NCI-H2227 (cell line): Measurements from ENCODE around the gene FAM216A.
"Not testable (repeated sequence)": the region's sequence is repeated elsewhere in the genome, so short reads cannot be mapped to it uniquely, and the experiment has no call there.

Source experiments
- DNase-seq: peaks from one replicate; lab custom pipeline; 2025; ENCODE audit not compliant: unreplicated experiment; lab: John Stamatoyannopoulos, UW

Gene FAM216A

DNA sequence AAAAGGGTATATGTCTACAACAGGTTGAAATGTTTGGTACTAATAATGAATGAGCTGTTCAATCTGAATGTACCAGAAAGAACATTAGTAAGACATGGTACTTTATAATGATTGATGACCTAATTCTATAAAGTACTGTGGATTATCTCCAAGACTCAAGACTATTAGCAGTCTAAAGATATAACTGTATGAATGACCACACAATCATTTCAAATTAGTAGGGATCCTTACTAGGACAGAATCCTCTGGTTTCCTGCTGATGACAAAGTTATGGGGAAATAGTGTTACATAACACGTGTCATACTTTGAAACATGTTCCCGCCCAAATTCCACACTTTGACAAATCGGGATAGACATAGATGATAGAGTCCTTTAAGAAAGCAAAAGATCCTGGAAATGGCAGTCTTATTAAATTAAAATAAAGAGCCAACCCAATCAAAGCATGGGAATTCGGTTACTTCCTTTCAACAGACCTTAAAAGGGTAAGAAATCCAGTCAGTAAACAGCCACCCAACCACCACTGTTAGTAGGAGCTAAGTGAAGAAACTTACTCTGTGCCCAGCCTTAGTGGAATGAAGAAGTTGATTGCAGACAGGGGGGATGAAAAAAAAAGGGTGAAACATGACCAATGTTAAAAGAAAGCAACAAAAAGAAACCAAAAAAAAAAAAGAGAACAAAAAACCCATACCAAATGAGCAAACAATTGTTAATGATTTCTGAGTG, 30.5 kb downstream of the FAM216A start:
- no peak for DNase-seq

DNA sequence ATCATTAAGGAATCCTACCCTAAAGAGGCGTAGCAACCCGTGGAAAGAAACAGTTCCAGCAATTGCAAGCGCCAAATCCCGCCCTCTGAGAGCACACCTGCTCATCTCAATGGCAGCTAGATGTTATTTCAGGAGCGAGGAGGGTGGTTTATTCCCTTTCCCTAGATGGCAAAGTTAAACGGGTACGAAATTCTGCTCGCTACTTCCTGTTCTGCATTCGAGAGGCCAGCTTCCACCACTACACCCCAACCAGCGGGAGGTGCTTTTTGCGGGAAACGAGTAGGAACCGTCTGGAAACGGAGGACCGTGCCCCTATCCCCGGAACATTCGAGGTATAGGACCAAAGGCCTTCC, 32.7 kb downstream of the FAM216A start:
- DNase-seq, result peak; percentile 49

DNA sequence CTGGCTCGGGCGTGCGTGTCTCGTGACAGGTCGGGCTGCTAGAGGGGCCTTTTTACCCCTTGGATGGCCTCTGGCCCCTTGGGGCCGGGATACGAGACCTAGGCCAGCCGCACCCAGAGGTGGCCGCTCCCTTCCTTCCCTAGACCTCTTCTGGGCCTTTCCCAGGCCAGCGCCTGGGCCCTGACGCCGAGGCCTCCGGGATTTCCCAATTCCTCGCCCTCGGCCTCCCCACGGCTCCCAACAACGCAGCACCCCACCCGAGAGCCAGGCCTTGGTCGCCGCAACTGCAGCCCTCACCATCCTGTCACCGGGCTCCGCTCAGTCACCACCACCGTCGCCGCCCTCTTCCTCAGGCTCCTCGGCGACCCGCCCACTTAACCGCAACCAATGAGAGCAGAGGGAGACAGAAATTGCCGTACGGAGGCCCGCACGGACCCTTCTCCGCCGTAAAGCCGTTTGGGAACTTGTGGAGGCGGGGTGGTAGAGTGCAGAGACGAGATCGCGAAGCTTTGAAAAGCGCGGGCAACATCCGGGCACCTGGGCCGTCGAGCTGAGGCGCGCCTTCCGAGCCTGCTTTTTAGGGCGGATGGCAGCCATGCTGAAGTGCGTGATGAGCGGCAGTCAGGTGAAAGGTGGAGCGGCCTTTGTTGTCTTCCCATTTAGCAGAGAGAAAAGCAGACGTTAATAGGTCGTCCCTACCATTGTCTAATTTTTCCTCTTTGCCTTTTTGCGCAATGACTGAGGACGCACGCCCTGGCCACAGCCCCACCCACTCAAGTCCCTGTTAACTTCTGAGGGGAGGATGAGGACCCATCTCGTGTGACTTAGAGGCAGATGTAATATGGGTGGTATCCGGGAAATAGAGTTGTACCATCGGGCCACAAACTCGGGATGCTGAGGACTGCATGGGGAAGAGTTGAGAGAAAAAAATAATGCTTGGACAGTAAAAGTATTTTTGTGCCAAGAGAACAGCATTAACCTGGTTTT, 33.4 kb downstream of the FAM216A start, which contains the start of the genes RAD9B and VPS29:
Gene RAD9B (plus strand): TSS at position 580 of the 987 bp plus-strand sequence. CDS start 7 bp downstream, at position 587.
Gene VPS29 (minus strand): TSS at position 360 of the 987 bp plus-strand sequence. CDS start 60 bp downstream, at position 300.
- DNase-seq, result peak; percentile 99

DNA sequence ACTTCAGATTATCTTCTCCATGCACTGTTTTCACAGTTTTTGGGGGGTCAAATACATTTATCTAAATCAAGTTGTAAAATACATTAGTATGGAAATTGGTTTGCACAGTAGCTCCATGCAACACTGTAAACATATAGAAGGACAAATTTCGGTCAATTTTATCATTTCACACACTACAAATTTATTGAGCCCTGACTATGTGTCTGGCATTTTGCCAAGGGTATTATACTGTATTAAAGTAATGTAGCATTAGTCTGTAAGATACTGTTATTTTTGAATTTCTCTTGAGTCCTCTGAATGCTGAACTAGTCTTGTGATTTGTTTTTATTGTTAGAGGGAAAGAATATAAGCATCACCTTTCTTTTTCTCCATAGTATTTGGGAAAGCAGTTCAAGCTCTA, 34.8 kb downstream of the FAM216A start:
- no peak for DNase-seq

DNA sequence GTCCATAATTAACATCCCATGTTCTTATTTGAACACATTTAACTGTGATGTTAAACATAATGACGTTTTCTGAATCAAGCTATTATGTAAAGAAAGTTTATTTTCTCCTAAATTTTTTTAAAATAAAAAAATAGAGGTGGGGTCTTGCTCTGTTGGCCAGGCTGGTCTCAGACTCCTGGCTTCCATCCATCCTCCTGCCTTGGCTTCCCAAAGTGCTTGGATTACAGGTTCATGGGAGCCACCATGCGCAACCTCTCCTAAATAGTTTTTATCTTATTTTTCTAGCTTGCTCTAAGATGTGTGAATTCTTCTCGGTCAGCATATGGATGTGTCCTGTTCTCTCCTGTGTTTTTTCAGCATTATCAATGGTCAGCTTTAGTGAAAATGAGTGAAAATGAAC, 36.7 kb downstream of the FAM216A start:
- no peak for DNase-seq

DNA sequence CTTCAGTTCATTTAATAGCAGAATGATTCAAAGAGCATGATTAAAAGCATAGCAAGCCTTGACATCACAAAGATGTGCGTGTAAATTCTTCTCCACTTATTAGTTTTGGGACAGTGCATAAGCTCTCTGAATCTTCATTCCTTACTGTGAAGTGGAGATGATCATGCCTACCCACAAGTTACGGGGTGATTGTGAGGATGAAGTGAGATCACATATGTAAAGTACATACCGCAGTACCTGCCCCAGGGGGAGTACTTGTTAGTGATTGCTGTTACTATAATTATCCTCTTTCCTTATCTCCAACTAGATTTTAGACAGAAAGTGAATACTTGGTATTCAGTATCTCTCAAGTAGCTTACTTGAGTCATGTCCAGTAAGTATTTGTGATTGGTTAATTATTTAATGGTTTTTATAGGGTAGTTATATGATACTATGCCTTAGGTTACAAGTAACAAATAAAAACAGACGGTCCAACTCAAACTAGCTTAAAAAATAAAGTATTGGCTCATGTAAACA, 39.5 kb downstream of the FAM216A start:
- DNase-seq, result no peak

DNA sequence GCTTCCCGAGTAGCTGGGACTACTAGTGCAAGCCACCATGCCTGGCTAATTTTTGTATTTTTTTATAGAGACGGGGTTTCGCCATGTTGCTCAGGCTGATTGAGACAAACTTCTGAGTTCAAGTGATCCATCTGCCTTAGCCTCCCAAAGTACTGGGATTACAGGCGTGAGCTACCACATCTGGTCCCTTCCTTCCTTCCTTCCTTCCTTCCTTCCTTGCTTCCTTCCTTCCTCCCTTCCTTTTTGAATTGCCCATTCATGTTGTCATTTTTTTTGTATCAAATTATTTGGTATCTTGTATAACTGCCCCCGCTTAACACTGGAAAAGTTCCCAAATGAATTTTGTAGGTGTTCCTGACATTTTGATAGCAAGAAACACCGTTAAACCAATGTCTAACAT, 45.2 kb downstream of the FAM216A start:
- no peak for DNase-seq

DNA sequence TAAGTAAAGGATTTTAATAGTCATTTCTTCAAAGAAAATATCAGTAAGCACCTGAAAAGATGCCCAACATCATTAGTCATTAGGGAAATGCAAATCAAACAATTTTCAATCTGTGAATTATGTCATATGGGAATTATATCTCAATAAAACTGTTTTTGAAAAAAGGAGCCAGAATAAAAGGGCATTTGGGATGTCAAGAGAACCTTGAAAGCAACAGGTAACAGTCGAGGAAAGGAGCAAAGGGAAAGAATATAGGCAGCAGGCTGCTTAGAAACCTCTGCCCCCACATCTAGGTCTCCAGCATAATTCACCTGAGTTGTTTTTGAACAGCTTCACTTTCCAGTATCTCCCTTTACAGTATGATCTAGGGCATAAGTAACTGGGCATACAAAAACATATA, 45.7 kb downstream of the FAM216A start:
- DNase-seq, result no peak

DNA sequence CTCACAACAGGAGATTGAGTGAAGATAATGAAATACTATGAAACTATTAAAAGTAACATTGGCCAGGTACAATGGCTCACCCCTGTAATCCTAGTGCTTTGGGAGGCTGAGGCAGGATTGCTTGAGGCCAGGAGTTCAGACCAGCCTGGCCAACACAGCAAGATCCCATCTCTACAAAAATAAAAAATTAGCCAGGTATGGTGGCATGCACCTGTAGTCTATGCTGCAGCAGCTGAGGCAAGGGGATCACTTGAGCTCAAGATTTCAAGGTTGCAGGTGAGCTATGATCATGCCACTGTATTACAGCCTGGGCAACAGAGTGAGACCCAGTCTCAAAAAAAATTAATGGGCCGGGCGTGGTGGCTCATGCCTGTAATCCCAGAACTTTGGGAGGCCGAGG, 48.4 kb downstream of the FAM216A start:
- DNase-seq, result no peak

DNA sequence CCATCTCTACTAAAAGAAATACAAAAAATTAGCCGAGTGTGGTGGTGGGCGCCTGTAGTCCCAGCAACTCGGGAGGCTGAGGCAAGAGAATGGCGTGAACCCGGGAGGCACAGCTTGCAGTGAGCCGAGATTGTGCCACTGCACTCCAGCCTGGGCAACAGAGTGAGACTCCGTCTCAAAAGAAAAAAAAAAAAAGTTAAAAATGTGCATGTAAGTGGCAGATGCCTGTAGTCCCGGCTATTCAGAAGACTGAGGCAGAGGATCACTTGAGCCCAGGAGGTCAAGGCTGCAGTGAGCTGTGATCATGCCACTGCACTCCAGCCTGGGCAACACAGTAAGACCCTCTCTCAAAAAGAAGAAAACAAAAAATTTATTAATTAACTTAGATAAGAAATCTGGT, 49.4 kb downstream of the FAM216A start:
- not testable (repeated sequence) for DNase-seq

DNA sequence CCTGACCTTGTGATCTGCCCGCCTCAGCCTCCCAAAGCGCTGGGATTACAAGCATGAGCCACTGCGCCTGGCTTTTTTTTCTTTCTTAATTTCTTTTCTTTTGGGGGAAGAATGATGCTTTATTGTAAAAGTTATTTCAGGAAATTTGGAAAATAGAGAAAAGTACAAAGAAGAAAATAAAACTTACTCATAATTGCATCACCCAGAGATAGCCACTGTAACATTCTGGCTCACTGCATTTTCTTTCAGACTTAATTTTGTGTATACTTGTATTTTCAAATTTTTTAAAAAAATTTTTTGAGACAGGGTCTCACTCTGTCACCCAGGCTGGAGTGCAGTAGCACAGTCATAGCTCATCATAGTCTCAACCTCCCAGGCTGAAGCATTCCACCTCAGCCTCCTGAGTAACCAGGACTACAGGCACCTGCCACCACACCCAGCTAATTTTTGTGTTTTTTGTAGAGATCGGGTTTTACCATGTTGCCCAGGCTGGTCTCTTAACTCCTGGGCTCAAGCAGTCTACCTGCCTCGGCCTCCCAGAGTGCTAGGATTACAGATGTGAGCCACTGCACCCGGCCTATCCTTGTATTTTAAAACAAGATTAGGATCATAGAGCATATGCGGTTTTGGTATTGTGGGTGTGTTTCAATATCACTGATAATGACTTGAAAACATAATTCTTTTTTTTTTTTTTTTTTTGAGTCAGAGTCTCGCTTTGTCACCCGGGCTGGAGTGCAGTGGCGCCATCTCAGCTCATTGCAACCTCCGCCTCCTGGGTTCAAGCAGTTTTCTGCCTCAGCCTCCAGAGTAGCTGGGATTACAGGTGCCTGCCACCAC, 52.4 kb downstream of the FAM216A start:
- not testable (repeated sequence) for DNase-seq

DNA sequence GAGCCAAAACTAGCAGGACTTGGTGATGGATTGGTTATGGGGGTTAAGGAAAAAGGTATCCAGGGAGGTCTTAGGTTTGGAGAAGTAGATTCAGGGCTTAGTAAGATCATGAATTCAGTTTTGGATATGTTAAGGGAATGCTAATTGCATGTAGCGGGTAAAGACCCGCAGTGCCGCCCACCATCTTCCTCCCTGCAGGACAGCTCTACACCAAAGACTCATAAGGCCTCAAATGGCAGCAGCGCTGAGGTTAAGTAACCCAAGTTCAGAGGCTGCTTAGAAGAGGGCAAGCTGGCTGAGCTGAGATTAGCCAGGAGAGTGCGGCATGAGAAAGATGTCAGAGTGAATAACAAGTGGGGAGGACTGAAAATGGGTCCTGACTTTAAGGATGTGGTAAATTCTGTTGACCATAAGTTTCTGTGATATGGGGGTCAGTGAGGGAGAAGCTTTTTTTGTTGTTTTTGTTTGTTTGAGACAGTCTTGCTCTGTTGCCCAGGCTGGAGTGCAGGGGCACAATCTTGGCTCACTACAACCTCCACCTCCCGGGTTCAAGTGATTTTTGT, 59.7 kb downstream of the FAM216A start:
- DNase-seq, result no peak

DNA sequence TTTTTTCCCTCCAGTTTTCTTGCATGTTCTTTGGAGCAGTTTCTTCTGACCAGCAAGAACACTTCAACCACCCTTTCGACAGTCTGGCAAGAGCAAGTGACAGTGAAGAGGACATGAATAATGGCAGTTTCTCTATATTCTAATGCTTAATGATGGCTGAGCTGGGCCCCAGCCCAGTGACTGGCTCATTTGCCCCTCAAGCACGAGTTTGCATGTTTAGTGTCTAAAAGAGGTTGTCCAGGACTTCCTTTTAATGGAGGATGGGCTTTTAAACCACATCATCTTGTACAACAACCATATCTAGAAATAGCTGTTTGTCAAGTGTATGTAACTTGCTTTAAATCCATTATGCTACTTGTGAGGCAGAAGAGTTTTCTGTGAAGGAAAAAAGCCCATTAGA, 61.9 kb downstream of the FAM216A start:
- DNase-seq, result no peak

DNA sequence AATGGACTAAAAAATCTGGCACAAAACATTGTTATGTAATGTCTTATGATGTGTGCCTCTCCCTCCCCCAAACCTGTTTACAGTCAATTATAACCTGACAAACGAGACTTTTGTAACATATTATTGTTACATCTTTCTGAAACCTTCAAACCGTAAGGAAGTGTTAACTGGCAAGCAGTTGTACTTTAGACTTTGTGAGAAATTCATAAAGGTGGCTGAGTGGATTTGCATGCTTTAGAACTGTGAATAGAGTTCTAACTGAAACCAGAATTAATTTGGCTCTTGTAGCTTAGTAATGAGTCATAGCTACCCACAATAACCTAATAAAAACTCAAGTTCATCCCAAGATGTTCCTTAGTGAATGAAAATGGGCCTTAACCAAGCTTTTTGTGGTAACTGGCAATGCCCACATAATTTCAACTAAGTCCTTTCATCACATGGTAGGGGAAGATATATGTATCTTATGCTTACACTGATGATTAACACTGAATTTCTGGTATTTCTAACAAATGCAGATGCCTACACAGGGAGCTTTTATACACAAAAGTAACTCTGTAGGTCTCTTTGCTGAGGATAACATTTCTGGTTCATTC, 63.2 kb downstream of the FAM216A start:
- DNase-seq, result no peak

DNA sequence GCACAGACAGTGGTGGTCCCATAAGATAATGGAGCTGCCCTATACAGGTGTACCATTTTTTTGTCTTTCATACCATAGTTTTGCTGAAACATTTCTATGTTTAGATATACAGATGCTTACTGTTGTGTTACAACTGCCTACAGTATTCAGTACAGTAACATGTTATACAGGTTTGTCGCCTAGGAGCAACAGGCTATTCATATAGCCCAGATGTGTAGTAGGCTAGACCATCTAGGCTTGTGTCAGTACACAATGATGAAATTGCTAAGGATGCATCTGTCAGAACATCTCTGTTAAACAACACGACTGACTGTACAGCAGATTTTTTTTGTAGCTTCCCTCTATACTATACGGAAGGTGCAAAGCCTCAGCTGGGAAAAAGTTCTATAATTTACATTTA, 64.0 kb downstream of the FAM216A start:
- DNase-seq, result no peak

DNA sequence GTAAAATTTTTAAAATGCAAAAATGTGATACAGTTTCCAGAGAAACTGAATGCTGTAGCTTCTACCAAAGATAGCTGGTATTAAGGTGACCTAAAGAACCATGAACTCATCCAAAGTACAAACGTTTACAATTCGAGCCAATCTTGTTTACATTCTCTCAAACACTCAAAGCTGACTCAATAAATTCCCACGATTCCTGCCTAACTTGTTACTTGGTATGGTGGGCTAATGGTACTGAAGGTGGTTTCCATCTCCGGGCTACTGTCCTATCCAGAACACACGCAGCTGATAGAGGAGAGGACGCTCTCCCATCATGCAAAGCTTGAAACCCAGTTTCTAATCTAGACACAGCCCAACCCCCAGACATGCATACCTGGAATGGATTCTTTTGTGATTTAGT, 65.0 kb downstream of the FAM216A start:
- DNase-seq, result no peak

DNA sequence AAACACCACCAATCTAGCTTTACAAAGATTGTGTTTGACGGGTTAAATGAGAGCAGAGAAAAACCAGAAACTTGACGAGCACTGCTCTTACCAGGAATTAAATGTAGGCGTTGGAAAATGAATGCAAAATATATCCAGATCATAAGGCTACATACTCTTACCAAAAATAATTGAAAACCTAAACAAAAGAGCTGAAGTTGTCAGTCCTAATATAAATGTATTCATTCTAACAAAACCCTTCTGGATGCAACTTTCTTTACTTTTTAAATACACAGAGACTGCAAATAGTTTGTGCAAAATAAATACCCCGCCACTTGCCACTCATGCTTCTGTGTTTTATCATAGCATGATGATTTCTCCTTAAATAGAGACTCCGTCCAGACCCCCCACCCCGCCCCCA, 66.2 kb downstream of the FAM216A start:
- no peak for DNase-seq

DNA sequence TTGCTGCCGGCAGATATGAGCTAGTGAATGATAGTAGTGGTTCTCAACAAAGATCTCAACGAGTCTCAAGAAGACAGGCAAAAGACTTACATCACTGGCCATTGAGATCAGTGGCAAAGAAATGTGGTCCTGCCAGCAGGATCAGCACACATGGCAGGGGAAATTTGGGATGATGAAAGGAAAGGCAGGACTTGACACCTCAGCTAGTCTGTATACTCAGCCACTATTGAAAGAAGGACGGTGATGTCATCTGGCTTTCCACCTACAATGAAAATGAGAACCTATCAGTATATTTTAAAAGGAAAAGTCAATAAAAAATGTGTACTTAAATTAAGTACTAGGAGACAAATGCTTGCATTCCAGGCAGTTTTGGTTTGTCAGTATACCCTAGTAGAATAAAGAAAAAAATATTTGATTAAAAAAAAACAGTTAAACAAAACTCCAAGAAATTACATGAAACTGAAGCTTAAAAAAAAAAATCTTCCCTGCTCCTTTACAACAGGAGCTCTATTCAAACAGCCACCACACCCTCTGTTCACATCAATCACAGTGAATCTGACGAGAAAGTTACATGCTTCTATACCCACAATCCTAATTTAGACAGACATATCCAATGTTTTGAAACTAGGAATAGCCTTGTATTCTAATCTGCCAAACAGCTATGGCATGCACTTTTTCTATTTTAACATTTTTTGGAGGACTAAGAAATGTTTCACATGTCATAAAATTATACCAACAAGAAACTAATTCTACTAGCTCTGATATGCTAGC, 68.4 kb downstream of the FAM216A start:
- no peak for DNase-seq

DNA sequence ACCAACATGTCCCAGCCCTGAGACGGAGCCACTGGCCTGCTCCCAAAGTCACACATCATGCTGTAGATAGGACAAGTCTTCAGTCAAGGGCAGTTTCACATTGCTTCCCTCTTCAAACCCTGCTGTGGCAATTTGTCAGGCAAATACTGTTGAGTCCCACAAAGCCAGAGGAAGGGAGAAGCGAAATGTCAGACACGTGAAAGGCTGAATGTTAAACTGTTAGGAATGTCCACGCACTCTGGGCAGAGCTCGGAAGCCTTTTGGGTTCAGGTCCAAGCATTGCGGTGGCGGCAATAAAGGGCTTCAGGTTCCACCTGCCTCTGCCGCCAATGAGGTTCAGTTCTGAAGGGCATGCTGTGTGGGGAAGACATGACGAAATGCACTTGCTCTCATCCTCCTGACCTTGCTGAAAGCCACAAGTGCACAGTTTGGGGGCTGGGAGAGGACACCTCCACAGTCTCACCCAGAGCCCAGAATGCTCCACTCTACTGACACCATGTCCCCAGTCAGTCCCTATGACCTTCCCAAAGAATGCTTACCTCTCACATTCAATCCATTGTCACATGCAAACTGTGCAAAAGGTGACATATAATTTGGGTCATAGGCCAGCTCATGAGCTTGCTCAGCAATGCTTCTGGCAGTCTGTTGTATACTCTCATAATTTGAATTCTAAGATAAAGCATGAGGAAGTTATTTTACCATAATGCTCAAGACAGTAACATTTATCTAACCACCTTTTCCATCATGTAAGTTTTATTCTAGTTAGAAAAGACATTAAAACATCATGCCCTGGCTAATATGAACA, 69.2 kb downstream of the FAM216A start:
- no peak for DNase-seq
